Stomach (tissue), 4 donors: Measurements from ENCODE around the gene LAMB3.

Experiments
- EP300 ChIP-seq: sonication (generic); formaldehyde crosslinking; IDR thresholded peaks from one replicate; pipeline ENCODE4 v1.6.1; 2017; ENCODE audit warnings: antibody characterized with exemption
- POLR2A ChIP-seq, 4 donors: fragments of 450-650 bp; IDR thresholded peaks; one replicate each; pipeline ENCODE4 v1.6.1; 2016; ENCODE audit warnings: antibody characterized with exemption in 4 of 4, control low read depth in 2 of 4, mild to moderate bottlenecking in 1 of 4, moderate library complexity in 1 of 4
- POLR2AphosphoS5 ChIP-seq, 3 donors: sonication (generic); formaldehyde crosslinking; IDR thresholded peaks; one replicate each; pipeline ENCODE4 v1.6.1; 2016; ENCODE audit warnings: antibody characterized with exemption in 3 of 3
- TF ChIP-seq, protein P1 (sequence below), 7 experiments: fragments of 450-650 bp in 4 of 7; fragments of 200-600 bp in 3 of 7; sonication (generic) in 3 of 7; IDR thresholded peaks; one replicate each; pipeline ENCODE4 v1.5.1; 2016 to 2019; ENCODE audit warnings: antibody characterized with exemption in 7 of 7, control low read depth in 2 of 7, mild to moderate bottlenecking in 1 of 7

DNA sequence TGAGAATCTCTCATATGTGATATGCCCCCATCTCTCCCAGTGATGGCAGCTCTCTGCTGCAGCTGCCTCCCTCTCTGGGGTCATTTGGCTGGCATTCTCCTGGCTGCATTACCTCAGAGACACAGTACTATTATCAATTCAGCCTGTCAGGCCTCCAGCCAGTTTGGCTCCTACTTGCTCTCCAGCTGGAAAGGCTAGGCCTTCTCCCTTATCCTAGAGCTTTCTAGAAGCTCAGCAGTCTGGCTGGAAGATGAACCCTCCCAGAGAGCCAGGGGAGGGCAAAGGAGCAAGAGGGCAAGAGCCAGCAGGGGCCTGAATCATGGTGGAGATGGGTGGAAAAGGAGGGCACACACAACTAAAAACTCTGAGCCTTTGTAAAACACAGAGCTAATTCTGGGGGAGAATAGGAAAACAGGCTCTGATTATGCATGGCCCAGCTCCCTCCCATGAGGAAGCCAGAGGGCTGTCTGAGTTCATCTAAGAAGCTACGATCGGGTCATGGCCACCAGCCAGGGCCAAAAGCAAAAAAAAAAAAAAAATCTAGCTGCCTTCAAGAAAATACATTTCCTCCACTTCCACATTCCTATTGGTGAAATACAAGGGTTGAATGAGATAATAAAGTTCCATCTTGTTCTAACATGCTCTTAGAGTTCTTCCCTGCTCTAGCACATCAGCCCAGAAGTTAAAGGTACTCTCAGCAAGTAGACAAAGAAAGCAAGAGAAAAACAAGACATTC is 8.8 kb downstream of the LAMB3 start:
- TF ChIP-seq EP300 (no peak), POLR2A (IDR thresholded peaks at IDR 0.05) (no peak), POLR2AphosphoS5 (IDR thresholded peaks at IDR 0.05) (peak in 1 of 3 donors; percentile 9)
- TF ChIP-seq, protein P1, sequence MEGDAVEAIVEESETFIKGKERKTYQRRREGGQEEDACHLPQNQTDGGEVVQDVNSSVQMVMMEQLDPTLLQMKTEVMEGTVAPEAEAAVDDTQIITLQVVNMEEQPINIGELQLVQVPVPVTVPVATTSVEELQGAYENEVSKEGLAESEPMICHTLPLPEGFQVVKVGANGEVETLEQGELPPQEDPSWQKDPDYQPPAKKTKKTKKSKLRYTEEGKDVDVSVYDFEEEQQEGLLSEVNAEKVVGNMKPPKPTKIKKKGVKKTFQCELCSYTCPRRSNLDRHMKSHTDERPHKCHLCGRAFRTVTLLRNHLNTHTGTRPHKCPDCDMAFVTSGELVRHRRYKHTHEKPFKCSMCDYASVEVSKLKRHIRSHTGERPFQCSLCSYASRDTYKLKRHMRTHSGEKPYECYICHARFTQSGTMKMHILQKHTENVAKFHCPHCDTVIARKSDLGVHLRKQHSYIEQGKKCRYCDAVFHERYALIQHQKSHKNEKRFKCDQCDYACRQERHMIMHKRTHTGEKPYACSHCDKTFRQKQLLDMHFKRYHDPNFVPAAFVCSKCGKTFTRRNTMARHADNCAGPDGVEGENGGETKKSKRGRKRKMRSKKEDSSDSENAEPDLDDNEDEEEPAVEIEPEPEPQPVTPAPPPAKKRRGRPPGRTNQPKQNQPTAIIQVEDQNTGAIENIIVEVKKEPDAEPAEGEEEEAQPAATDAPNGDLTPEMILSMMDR (IDR thresholded peaks at IDR 0.05): no peak
